Mesenchymal stem cell (in vitro differentiated cells and primary cell): Measurements from ENCODE around the gene ATP10A.
"Not testable (repeated sequence)": the region's sequence is repeated elsewhere in the genome, so short reads cannot be mapped to it uniquely, and the experiment has no call there.

ENCODE experiments used
- DNase-seq: peaks from one replicate; pipeline ENCODE4 v3.0.0-alpha.2; 2013
- H2AFZ ChIP-seq: one replicate; pipeline ENCODE4 v1.6.1; 2013; ENCODE audit warnings: low read depth, mild to moderate bottlenecking, control low read depth, inconsistent platforms, low read length, moderate library complexity
- H2AK5ac ChIP-seq: 2 replicates; pipeline ENCODE4 v1.6.1; 2013; ENCODE audit warnings: low read length, moderate library complexity, mild to moderate bottlenecking, inconsistent platforms; ENCODE audit not compliant: severe bottlenecking
- H2BK120ac ChIP-seq: one replicate; pipeline ENCODE4 v1.6.1; 2013; ENCODE audit warnings: low read depth, mild to moderate bottlenecking, inconsistent platforms, low read length, moderate library complexity
- H2BK12ac ChIP-seq, 2 experiments: one replicate each; pipeline ENCODE4 v1.6.1; 2013; ENCODE audit warnings: inconsistent platforms in 2 of 2, low read length in 2 of 2, mild to moderate bottlenecking in 2 of 2, moderate library complexity in 2 of 2, control low read depth in 1 of 2
- H2BK15ac ChIP-seq: one replicate; pipeline ENCODE4 v1.6.1; 2013; ENCODE audit warnings: mild to moderate bottlenecking, low read depth, inconsistent platforms; ENCODE audit not compliant: poor library complexity, severe bottlenecking
- H2BK5ac ChIP-seq: 2 replicates; pipeline ENCODE4 v1.6.1; 2013; ENCODE audit warnings: low read depth, mild to moderate bottlenecking, low read length, control low read depth, inconsistent platforms; ENCODE audit not compliant: poor library complexity, severe bottlenecking
- H3K14ac ChIP-seq, 2 experiments: one replicate each; pipeline ENCODE4 v1.6.1; 2013; ENCODE audit warnings: inconsistent platforms in 2 of 2, low read length in 2 of 2, control low read depth in 1 of 2, mild to moderate bottlenecking in 1 of 2, moderate library complexity in 1 of 2
- H3K18ac ChIP-seq, 2 experiments: one replicate each; pipeline ENCODE4 v1.6.1; 2013; ENCODE audit warnings: inconsistent platforms in 2 of 2, low read length in 2 of 2, control low read depth in 1 of 2, low read depth in 1 of 2, mild to moderate bottlenecking in 1 of 2
- H3K23ac ChIP-seq, 2 experiments: one replicate each; pipeline ENCODE4 v1.6.1; 2013; ENCODE audit warnings: inconsistent platforms in 2 of 2, low read length in 2 of 2, mild to moderate bottlenecking in 2 of 2, moderate library complexity in 2 of 2, control low read depth in 1 of 2
- H3K27ac ChIP-seq: 2 replicates; pipeline ENCODE4 v1.5.1; 2013; ENCODE audit warnings: mild to moderate bottlenecking, moderate library complexity, low read length, control low read depth, inconsistent platforms; ENCODE audit not compliant: poor library complexity, severe bottlenecking
- H3K27me3 ChIP-seq, 2 experiments: 2 replicates each; pipeline versions ENCODE4 v1.6.1 to v1.7.0; 2013; ENCODE audit warnings: low read length in 2 of 2, mild to moderate bottlenecking in 2 of 2, moderate library complexity in 2 of 2, control low read depth in 1 of 2, inconsistent platforms in 1 of 2; ENCODE audit not compliant: control insufficient read depth in 1 of 2, insufficient read depth in 1 of 2
- H3K36me3 ChIP-seq, 2 experiments: 2 replicates each; pipeline versions ENCODE4 v1.6.1 to v1.7.0; 2013; ENCODE audit warnings: low read length in 2 of 2, control low read depth in 1 of 2, inconsistent platforms in 1 of 2, low read depth in 1 of 2, mild to moderate bottlenecking in 1 of 2; ENCODE audit not compliant: insufficient read depth in 2 of 2, control insufficient read depth in 1 of 2
- H3K4ac ChIP-seq, 2 experiments: one replicate each; pipeline ENCODE4 v1.6.1; 2013; ENCODE audit warnings: inconsistent platforms in 2 of 2, low read length in 2 of 2, mild to moderate bottlenecking in 2 of 2, moderate library complexity in 2 of 2, control low read depth in 1 of 2, low read depth in 1 of 2
- H3K4me1 ChIP-seq: 2 replicates; pipeline ENCODE4 v1.6.1; 2013; ENCODE audit warnings: low read depth, low read length, control low read depth; ENCODE audit not compliant: control insufficient read depth, insufficient read depth
- H3K4me2 ChIP-seq: 2 replicates; pipeline ENCODE4 v1.6.1; 2013; ENCODE audit warnings: low read length, mild to moderate bottlenecking, inconsistent platforms; ENCODE audit not compliant: poor library complexity, severe bottlenecking
- H3K4me3 ChIP-seq, 2 experiments: 2 replicates each; pipeline versions ENCODE4 v1.5.1 to v1.7.0; 2013; ENCODE audit warnings: low read length in 2 of 2, mild to moderate bottlenecking in 2 of 2, control low read depth in 1 of 2, low read depth in 1 of 2; ENCODE audit not compliant: insufficient read depth in 1 of 2
- H3K79me1 ChIP-seq: replicated peaks from 2 replicates; pipeline ENCODE4 v1.6.1; 2013; ENCODE audit warnings: mild to moderate bottlenecking, control low read depth, low read length, inconsistent platforms; ENCODE audit not compliant: poor library complexity, severe bottlenecking
- H3K9ac ChIP-seq: 2 replicates; pipeline ENCODE4 v1.7.0; 2013; ENCODE audit warnings: mild to moderate bottlenecking, low read length, moderate library complexity
- H3K9me3 ChIP-seq: 2 replicates; pipeline ENCODE4 v1.7.0; 2013; ENCODE audit warnings: mild to moderate bottlenecking, low read length; ENCODE audit not compliant: control insufficient read depth
- H4K8ac ChIP-seq: one replicate; pipeline ENCODE4 v1.6.1; 2013; ENCODE audit warnings: inconsistent platforms, mild to moderate bottlenecking, low read length, moderate library complexity
- H4K91ac ChIP-seq: one replicate; pipeline ENCODE4 v1.6.1; 2013; ENCODE audit warnings: mild to moderate bottlenecking, low read length, inconsistent platforms
- WGBS: methylation state at CpG from one replicate; pipeline ENCODE4 v1.1.7; 2013; ENCODE audit warnings: mixed read lengths; 5-methylcytosine and 5-hydroxymethylcytosine counted together

The ATP10A gene

DNA sequence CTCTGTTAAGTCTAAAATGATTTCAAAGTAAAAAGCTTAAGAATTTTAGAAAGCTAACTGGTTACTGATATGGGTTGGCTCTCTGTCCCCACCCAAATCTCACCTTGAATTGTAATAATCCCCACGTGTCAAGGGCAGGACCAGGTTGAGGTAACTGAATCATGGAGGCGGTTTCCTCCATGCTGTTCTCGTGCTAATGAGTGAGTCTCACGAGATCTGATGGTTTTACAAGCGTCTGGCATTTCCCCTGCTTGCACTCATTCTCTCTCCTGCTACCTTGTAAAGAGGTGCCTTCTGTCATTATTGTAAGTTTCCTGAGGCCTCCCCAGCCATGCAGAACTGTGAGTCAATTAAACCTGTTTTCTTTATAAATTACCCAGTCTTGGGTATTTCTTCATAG, 7.1 kb downstream of the ATP10A start:
- H4K8ac ChIP-seq, H3K14ac ChIP-seq, H3K18ac ChIP-seq, H3K36me3 ChIP-seq, H3K9me3 ChIP-seq, H2BK15ac ChIP-seq, H2BK120ac ChIP-seq, H2BK5ac ChIP-seq, H2BK12ac ChIP-seq, DNase-seq, H3K27me3 ChIP-seq, H3K4me2 ChIP-seq, H3K4me3 ChIP-seq, H2AFZ ChIP-seq, H3K23ac ChIP-seq, H2AK5ac ChIP-seq, H3K9ac ChIP-seq, H3K27ac ChIP-seq, H3K4ac ChIP-seq, H4K91ac ChIP-seq: not testable (repeated sequence)
- H3K4me1 ChIP-seq = peaks cover 22% of the 10 kb centered on the region
- H3K79me1 ChIP-seq = peaks cover 18% of the 10 kb centered on the region
- 50% methylated on average over 5 of the region's 5 CpGs for WGBS

DNA sequence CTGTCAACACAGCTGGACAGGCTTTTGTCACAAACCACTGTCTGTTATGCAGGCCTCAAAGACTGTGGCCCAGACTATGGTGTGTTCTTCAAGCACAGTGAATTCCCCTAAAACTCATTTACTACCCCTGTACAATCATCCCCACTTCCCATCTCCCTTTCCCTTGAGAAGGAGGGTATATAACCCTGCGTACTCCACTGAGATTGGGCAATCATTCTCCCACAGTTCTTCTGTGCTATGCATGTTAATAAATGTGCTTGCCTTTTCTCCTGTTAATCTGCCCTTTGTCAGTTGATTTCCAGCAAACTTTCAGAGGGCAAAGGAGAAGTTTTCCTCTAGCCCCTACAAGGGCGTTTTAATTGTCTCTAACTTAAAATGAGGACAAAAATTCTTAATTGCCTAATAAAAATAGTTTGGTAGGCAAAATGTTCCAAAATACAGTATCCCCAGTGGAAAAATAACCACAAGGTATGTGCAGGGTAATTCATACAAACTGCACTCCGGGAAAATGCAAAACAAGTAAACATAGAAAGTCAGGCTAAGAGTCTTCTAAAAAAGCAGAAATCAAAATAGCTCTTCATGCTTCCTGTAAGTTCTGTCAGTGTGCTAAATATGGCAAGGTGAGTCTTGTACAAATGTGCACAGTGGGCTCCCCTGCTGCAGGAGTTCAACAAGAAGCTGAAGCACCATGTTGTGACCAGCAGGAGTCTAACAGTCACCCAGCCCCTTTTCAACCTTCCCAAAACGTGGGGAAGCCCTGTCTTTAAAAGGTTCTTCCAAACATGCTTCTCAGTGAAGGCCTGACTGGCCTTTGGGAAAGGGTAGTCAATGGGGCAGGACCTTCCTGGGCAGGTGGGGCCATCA, 10.2 kb downstream of the ATP10A start:
- no peaks in the 10 kb centered on the region for H3K9me3 ChIP-seq
- no peak overlapping the region for H2BK15ac ChIP-seq
- peaks cover 10% of the 10 kb centered on the region for H3K79me1 ChIP-seq
- H3K9ac ChIP-seq = no peak overlapping the region
- no peak overlapping the region for H4K91ac ChIP-seq
- peaks cover 19% of the 10 kb centered on the region for H3K4me1 ChIP-seq
- no peak overlapping the region for H3K27ac ChIP-seq
- no peak overlapping the region for H2BK120ac ChIP-seq
- no peak overlapping the region for H3K4me2 ChIP-seq
- no peak overlapping the region for H3K23ac ChIP-seq
- H2AFZ ChIP-seq = no peak overlapping the region
- DNase-seq = no peak
- H2BK5ac ChIP-seq = no peak overlapping the region
- no peak overlapping the region for H3K18ac ChIP-seq
- H4K8ac ChIP-seq = no peak overlapping the region
- no peak overlapping the region for H3K4ac ChIP-seq
- H3K36me3 ChIP-seq = peaks cover 0 to 2% of the 10 kb centered on the region in 2 experiments
- H3K14ac ChIP-seq = no peak overlapping the region
- H2BK12ac ChIP-seq = no peak overlapping the region
- peak overlapping the region; percentile 74 for H2AK5ac ChIP-seq
- 23% methylated on average over 2 of the region's 4 CpGs for WGBS
- H3K27me3 ChIP-seq = no peaks in the 10 kb centered on the region
- no peak overlapping the region for H3K4me3 ChIP-seq

DNA sequence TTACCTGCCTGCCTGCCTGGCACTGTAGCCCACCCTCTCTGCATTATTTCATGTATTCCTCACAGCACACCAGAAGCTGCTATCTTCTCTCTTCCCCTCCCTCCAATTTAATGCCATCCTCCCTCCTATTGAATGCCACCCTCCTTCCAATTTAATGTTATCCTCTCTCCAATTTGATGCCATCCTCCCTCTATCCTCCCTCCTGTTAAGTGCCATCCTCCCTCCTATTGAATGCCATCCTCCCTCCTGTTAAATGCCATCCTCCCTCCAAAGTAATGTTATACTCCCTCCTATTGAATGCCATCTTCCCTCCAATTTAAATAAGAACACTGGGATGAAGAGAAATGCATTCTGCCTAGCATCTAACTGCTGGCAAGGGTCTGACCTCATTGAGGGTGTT, 11.1 kb downstream of the ATP10A start:
- H2BK15ac ChIP-seq = no peak overlapping the region
- H3K14ac ChIP-seq = no peak overlapping the region
- peaks cover 12% of the 10 kb centered on the region for H3K79me1 ChIP-seq
- H3K9ac ChIP-seq = no peak overlapping the region
- H3K27me3 ChIP-seq = no peaks in the 10 kb centered on the region
- no peak overlapping the region for H3K18ac ChIP-seq
- H3K4ac ChIP-seq = no peak overlapping the region
- H2BK12ac ChIP-seq = no peak overlapping the region
- no peak for DNase-seq
- no peak overlapping the region for H3K4me3 ChIP-seq
- H3K4me1 ChIP-seq = peaks cover 20% of the 10 kb centered on the region
- H2BK120ac ChIP-seq = no peak overlapping the region
- no peak overlapping the region for H3K27ac ChIP-seq
- no peak overlapping the region for H3K4me2 ChIP-seq
- H4K8ac ChIP-seq = no peak overlapping the region
- H3K9me3 ChIP-seq = no peaks in the 10 kb centered on the region
- no peak overlapping the region for H3K23ac ChIP-seq
- no peak overlapping the region for H2BK5ac ChIP-seq
- H2AFZ ChIP-seq = no peak overlapping the region
- H3K36me3 ChIP-seq = peaks cover 0 to under 1% of the 10 kb centered on the region in 2 experiments
- H2AK5ac ChIP-seq = no peak overlapping the region
- H4K91ac ChIP-seq = no peak overlapping the region

DNA sequence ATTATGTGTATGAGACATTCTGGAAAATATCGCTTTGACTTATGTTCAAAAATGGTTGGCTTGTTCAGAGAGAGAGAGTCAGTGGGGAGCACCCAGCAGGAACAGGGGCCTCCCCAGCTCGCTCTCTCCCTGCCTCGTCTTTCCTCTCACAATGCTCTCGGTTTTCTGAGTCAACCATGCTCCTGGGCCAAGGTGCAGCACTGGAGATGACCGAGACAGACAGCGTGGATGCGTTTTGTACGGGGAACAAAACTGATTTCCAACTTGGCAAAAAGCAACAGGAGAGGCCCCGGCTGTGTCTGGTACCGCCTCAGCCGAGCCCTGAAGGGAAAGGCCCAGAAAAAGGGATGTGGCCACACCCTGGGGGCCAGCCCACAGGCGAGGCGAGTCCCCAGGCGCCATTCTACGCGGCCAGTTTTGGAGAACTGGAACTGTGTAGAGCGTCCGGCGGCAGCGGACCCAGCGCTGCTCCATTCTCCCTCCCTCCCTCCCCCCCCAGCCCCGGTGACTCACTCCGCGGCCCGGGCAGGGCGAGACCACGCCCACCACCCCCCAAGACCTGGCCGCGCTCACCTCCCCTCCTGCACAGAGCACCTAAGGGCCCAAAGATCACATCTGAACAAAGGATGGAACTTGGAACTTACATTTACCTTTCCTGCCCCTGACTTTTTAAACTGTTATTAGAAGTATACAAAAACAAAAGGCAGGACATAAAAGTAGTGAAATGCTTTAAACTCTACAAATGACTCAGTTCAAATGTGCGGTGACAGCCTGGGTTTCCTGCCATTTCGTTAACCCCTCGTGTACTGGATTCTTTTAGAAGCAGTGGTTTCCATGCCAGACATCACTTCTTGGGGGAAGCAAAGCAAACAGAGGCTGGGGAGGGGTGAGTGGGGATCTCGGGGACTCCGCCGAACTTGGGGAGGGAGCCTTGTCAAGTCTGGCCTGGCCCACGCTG, 12.7 kb downstream of the ATP10A start:
- Histone ChIP-seq H4K91ac (no peak overlapping the region), H3K4me2 (peak overlapping the region; percentile 59), H3K23ac (no peak overlapping the region), H2BK12ac (no peak overlapping the region), H3K4me3 (peak overlapping the region in 1 of 2 experiments; percentile 84), H3K79me1 (peaks cover 19% of the 10 kb centered on the region), H2BK5ac (peak overlapping the region; percentile 3), H3K27ac (peak overlapping the region; percentile 88), H3K36me3 (peaks cover 0 to 3% of the 10 kb centered on the region in 2 experiments), H3K9me3 (no peaks in the 10 kb centered on the region), H2BK120ac (no peak overlapping the region), H3K18ac (no peak overlapping the region), H4K8ac (no peak overlapping the region), H2AFZ (no peak overlapping the region), H3K4me1 (peaks cover 24% of the 10 kb centered on the region), H3K27me3 (no peaks in the 10 kb centered on the region), H3K4ac (no peak overlapping the region), H3K9ac (peak overlapping the region; percentile 98), H3K14ac (no peak overlapping the region), H2AK5ac (peak overlapping the region; percentile 90), H2BK15ac (no peak overlapping the region)
- peak; percentile 14 for DNase-seq
- 18% methylated on average over 27 of the region's 36 CpGs for WGBS
